HL-60 (cell line): ENCODE data around the gene MX2.

Experiments
- DNase-seq, 2 experiments: peaks; one replicate each; pipeline ENCODE4 v3.0.0-alpha.2; 2010 to 2020; ENCODE audit warnings: low read depth in 1 of 2, low spot score in 1 of 2
- H3K27ac ChIP-seq: fragments of 250-450 bp; sonication (Bioruptor Pico); replicated peaks from 2 replicates; pipeline ENCODE4 v1.5.1; 2020; ENCODE audit warnings: mild to moderate bottlenecking, moderate library complexity
- H3K27me3 ChIP-seq: fragments of 250-450 bp; sonication (Bioruptor Pico); 2 replicates; pipeline ENCODE4 v1.5.1; 2021; ENCODE audit warnings: mild to moderate bottlenecking, moderate library complexity; ENCODE audit not compliant: insufficient read depth, poor library complexity, severe bottlenecking
- H3K4me3 ChIP-seq: replicated peaks from 2 replicates; pipeline ENCODE4 v1.5.1; 2011; ENCODE audit warnings: mild to moderate bottlenecking, control low read depth, low read length; ENCODE audit not compliant: insufficient read depth
- CTCF ChIP-seq: IDR thresholded peaks from one replicate; pipeline ENCODE4 v1.5.1; 2011; ENCODE audit warnings: low read length, control low read depth, inconsistent platforms; ENCODE audit not compliant: insufficient read depth
- GABPA ChIP-seq: IDR thresholded peaks from 2 replicates; pipeline ENCODE4 v1.6.1; 2012; ENCODE audit warnings: low read depth
- POLR2AphosphoS5 ChIP-seq: IDR thresholded peaks from 2 replicates; pipeline ENCODE4 v1.6.1; 2012; ENCODE audit warnings: low read depth
- REST ChIP-seq: IDR thresholded peaks from 2 replicates; pipeline ENCODE4 v1.6.1; 2012; ENCODE audit warnings: low read depth; ENCODE audit not compliant: insufficient replicate concordance
- SPI1 ChIP-seq: IDR thresholded peaks from 2 replicates; pipeline ENCODE4 v1.6.1; 2012; ENCODE audit warnings: low read depth, mild to moderate bottlenecking, borderline replicate concordance

The MX2 gene

GRCh38 chr21:41373763-41374162, 11.9 kb downstream of the MX2 start:
- TF ChIP-seq REST, result no peak
- TF ChIP-seq GABPA, result no peak
- TF ChIP-seq POLR2AphosphoS5, result no peak
- H3K27ac ChIP-seq, result no peak overlapping the region
- no peak for DNase-seq
- H3K27me3 ChIP-seq, result no peaks in the 10 kb centered on the region
- no peak overlapping the region for H3K4me3 ChIP-seq

- Histone ChIP-seq H3K4me3 (no peak overlapping the region), H3K27ac (no peak overlapping the region), H3K27me3 (no peaks in the 10 kb centered on the region)
- TF ChIP-seq GABPA, result no peak
- TF ChIP-seq SPI1, result no peak
- TF ChIP-seq REST, result no peak
- TF ChIP-seq POLR2AphosphoS5, result no peak
- no peak for DNase-seq
Observed at GRCh38 chr21:41374177-41374712, 12.4 kb downstream of the MX2 start.

- no peaks in the 10 kb centered on the region for H3K27me3 ChIP-seq
- H3K27ac ChIP-seq, result no peak overlapping the region
- TF ChIP-seq SPI1 (no peak), GABPA (no peak), POLR2AphosphoS5 (no peak), CTCF (no peak), REST (no peak)
- H3K4me3 ChIP-seq, result no peak overlapping the region
- DNase-seq, result no peak
Observed at GRCh38 chr21:41374867-41375533, 13.2 kb downstream of the MX2 start.

- no peak for DNase-seq
- Histone ChIP-seq H3K4me3 (no peak overlapping the region), H3K27ac (no peak overlapping the region), H3K27me3 (no peaks in the 10 kb centered on the region)
- TF ChIP-seq CTCF (no peak), SPI1 (no peak), POLR2AphosphoS5 (no peak), GABPA (no peak), REST (no peak)
Observed at GRCh38 chr21:41375875-41376274, 14.0 kb downstream of the MX2 start.
